VCaP (cell line): ENCODE results near the gene SEMA7A.

Experiments used
- H3K27ac ChIP-seq: fragments of 450-650 bp; 2 replicates; pipeline ENCODE4 v1.5.1; 2017
- TF ChIP-seq, protein P1 (sequence below): fragments of 450-650 bp; conservative IDR thresholded peaks from 2 replicates; pipeline ENCODE4 v1.5.1; 2017; ENCODE audit warnings: mild to moderate bottlenecking, moderate library complexity

Gene SEMA7A

DNA sequence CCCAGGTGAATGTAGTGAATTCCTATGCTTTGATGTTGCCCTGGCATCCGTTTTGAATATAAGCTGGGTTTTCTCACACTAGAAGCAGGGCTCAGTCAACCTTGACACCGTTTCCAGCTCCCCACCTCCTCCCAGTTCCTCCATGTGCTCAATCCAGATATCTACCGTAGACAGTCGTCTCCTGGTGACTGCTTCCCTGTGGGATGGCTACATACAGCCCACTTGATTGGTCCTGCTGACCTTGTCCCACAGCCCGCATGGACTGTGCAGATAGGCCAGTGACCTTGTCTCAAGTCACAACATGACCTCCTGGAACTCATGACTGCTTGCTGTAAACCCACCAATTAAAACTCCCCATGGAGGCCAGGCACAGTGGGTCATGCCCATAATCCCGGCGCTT, 8.1 kb downstream of the SEMA7A start:
- TF ChIP-seq, protein P1, sequence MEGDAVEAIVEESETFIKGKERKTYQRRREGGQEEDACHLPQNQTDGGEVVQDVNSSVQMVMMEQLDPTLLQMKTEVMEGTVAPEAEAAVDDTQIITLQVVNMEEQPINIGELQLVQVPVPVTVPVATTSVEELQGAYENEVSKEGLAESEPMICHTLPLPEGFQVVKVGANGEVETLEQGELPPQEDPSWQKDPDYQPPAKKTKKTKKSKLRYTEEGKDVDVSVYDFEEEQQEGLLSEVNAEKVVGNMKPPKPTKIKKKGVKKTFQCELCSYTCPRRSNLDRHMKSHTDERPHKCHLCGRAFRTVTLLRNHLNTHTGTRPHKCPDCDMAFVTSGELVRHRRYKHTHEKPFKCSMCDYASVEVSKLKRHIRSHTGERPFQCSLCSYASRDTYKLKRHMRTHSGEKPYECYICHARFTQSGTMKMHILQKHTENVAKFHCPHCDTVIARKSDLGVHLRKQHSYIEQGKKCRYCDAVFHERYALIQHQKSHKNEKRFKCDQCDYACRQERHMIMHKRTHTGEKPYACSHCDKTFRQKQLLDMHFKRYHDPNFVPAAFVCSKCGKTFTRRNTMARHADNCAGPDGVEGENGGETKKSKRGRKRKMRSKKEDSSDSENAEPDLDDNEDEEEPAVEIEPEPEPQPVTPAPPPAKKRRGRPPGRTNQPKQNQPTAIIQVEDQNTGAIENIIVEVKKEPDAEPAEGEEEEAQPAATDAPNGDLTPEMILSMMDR, result no peak
- H3K27ac ChIP-seq, result no peak overlapping the region

DNA sequence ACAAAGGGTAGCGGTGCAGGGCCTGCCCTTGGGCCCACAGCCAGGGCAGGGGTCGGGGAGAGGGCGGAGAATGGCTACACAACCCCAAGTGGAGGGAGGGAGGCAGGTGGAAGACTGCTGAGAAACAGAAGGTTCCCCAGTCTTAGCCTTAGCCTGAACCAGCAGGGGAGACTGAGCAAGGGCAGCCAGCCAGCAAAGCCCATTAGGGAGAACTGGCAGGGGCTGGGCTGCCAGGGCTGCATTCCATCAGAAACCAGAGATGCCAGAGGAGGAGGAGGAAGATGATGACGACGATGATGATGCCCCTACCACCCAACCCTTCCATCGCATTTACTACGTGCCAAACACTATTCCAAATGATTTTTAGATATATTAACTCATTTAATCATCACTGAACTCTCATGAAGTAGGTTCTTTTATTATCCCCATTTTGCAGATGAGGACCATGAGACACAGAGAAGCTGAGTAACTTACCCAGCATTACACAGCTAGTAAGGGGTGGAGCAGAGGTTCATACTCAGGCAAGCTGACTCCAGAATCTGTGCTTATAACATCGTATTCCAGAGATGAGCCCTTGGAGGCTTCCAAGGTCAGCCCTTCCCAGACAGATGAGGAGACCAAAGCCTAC, 8.7 kb downstream of the SEMA7A start:
- TF ChIP-seq, protein P1, result no peak

DNA sequence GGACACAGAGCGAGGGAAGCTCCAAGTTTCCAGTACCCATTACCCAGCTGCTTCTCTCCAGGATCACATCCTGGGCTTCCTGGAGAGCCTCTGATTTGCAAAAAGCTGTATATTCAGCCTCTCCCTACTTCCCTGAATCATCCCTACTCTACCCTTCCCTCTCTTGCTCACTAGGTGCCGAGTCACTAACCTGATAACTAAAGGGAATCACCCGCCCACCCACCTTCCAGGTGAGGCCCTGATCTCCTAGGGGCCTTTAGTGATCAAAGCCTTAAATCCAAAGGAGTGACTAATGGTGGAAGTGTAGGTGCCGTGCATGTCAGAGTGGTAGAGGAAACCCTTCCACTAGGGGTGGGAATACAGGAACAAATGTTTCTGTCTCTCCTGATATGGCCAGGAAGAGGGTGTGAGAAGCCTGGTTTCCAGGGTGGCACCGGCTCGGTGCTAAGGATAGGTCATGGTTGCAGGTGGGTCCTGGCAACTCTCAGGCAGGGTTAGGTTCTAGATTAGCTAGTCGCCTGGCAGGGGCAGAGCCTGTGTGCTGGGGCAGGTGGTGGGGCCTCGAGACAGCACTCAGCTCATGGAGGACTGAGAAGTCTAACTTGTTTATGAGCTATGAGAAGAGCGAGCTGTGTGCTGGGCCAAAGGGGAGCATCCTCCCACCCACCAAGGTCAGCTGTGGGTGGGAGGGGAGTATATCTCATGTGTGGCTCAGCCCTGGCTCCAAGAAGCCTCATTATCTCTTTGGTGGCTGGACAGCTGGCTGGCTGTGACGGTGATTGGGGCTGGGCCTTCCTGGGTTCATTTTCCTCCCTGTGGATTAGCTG, 10.1 kb downstream of the SEMA7A start:
- TF ChIP-seq, protein P1, result no peak

More for the DNA sequence above, 8.7 kb downstream of the SEMA7A start:
- H3K27ac ChIP-seq, result no peak overlapping the region

DNA sequence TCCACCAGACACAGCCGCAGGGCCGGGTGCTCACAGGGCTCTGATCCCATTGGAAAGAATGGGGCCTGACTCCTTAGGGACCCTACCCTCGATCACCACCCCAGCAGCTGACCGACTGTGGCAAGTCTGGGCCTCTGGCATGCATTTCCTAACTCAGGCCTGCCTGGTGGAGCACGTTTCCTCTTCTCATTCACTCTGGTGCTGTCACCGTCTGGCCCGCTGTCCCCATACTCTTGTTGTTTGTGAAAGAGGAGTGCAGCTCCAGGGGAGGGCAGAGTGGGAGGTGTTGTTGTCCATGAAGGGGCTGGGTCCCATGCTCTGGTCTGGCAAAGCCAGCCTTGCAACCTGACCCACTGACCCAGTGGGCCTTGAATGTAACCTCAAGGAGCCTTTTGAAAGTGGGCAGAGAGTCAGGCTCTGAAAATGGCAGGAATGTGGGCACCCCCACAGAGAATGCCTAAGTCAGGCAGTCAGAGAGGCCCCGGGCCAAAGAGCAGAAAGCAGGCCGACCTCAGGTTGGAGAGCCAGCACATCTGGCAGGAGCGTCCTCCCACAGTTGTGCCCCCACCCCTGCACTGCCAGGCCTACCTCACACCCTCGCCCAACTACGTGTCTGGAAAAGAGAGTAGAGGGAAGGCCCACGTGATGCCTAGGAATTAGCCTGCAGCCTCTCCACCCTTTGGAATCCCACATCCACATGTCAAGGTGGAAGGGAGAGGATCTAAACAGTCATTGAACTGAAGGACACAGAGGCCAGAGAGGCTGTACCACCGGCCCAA, 10.9 kb downstream of the SEMA7A start:
- H3K27ac ChIP-seq, result no peak overlapping the region
- TF ChIP-seq, protein P1, result no peak

More for the DNA sequence above, 10.1 kb downstream of the SEMA7A start:
- H3K27ac ChIP-seq, result no peak overlapping the region

DNA sequence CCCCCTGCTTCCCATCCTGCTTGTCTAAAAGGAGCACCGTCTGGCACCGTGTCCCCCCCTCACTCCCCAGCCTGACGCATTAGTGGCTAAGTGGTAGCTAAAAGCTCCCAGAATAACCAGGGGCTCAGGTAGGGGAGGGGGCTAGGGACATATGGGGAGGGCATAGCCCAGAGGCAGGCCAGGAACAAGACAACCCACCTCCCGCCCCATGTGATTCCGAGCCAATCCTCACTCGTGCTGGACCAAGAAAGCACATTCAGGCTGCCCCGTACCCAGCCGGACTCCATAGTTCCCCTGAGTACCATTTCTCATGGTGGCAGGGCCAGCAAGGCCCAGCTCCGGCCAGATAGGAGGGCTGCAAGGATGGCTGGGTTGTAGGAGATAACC, 11.5 kb downstream of the SEMA7A start:
- no peak overlapping the region for H3K27ac ChIP-seq

DNA sequence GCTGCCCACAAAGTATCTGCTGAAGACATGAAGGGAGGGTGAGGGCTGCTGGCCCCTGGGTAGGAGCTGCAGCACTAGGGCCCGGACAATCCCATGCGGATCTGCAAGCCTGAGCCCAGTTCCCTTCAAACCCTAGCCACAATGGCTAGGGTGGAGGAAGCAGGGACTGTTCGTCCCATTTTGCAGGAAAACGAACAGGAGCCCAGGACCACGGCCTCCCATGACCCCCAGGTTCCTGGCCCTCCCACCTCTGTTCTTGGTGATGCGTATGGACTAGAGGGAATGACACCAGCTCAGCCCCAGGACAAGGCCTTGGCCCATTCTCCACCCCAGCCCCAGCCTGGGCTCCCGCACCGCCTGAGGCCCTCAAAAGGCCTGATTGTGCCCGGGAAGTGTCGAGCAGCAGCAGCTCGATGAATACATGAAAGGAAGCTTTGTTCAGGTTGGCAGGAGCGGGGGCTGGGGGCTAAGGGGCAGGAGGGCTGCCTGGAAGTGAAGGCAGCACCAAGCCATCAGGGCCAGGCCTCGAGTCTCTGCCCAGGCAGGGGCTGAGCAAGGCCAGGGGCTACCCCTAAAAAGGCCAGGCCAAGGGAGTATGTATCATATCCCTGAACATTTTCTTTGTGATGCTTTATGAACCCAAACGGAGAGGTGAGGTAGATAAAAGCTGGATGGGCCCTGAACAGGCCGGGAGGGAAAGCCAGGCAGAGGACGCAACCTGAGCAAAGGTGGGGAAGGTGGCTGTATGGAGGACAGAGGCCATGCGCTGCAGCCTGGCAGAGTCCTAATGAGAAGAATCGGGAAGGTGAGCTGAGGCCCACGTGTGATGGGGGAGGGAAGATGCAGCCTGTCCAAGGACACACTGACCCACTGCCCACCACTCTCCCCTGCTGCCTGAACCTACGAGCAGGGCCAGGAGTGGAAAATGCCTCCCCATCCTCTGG, 12.2 kb downstream of the SEMA7A start:
- H3K27ac ChIP-seq, result no peak overlapping the region
- TF ChIP-seq, protein P1, result no peak

More for the DNA sequence above, 11.5 kb downstream of the SEMA7A start:
- TF ChIP-seq, protein P1, result no peak
